K562 (cell line): ENCODE measurements around the gene MADCAM1. TPM values are rescaled to one million over a fixed set of nuclear protein-coding genes. Genes with fewer than 3 reads are reported as not detected.

Source experiments
- ATAC-seq: fragments of 200-7000 bp; cut with Tn5 transposase; 3 replicates; pipeline ENCODE4 v1.9.1; 2020; ENCODE audit warnings: moderate library complexity
- BruUV-seq: library from RNA; stranded (reverse); fragments of 400-500 nt; replicated peaks from 2 replicates; lab custom pipeline; 2021; lab: Mats Ljungman, UMichigan
- CTCF ChIA-PET: fragments of 300-600 bp; formaldehyde crosslinking; extraction: SDS; loops from one replicate; lab custom pipeline; 2021; ENCODE audit warnings: low intra/inter-chr PET ratio; lab: Yijun Ruan, JAX
- POLR2A ChIA-PET: fragments of 300-600, 350-650 bp; sonication (Branson Sonifier 250); formaldehyde crosslinking; extraction: SDS; loops from one replicate; lab custom pipeline; 2021; ENCODE audit warnings: antibody characterized with exemption, inconsistent platforms; lab: Yijun Ruan, JAX
- DNase-seq, 4 experiments: peaks; one replicate each; pipeline versions ENCODE4 v3.0.0 to v3.0.0-alpha.2; 2011 to 2018; ENCODE audit warnings: low spot score in 3 of 4, mixed read lengths in 3 of 4; ENCODE audit errors: extremely low read depth in 1 of 4
- FAIRE-seq: peaks from 2 replicates; lab custom pipeline; 2011; peaks lifted over from hg19 to GRCh38; lab: Jason Lieb, UNC
- H2AFZ ChIP-seq: 2 replicates; pipeline ENCODE4 v1.6.0; 2011; ENCODE audit warnings: low read depth, low read length, control low read depth, inconsistent platforms
- H3K27ac ChIP-seq: fragments of 200-600 bp; 3 replicates; pipeline ENCODE4 v1.8.0; 2011; ENCODE audit warnings: low read depth, mild to moderate bottlenecking, control low read depth, inconsistent platforms, low read length, moderate library complexity, mixed read lengths; ENCODE audit errors: extremely low read depth
- H3K27me3 ChIP-seq, 2 experiments: fragments of 300-600 bp in 1 of 2; 2 replicates in 1 of 2; 3 replicates in 1 of 2; pipeline versions ENCODE4 v1.6.0 to v1.8.0; 2011; ENCODE audit warnings: inconsistent platforms in 2 of 2, low read length in 2 of 2, mild to moderate bottlenecking in 1 of 2, mixed read lengths in 1 of 2, moderate library complexity in 1 of 2; ENCODE audit not compliant: control insufficient read depth in 2 of 2, insufficient read depth in 2 of 2
- H3K36me3 ChIP-seq: fragments of 300-600 bp; 3 replicates; pipeline ENCODE4 v1.8.0; 2011; ENCODE audit warnings: mild to moderate bottlenecking, low read length, inconsistent platforms; ENCODE audit not compliant: control insufficient read depth, insufficient read depth
- H3K4me1 ChIP-seq, 2 experiments: fragments of 200-600 bp in 1 of 2; replicated peaks in 1 of 2; 2 replicates in 1 of 2; 3 replicates in 1 of 2; pipeline versions ENCODE4 v1.5.1 to v1.8.0; 2011; ENCODE audit warnings: inconsistent platforms in 2 of 2, low read length in 2 of 2, mild to moderate bottlenecking in 1 of 2, mixed read lengths in 1 of 2, moderate library complexity in 1 of 2; ENCODE audit not compliant: control insufficient read depth in 2 of 2, insufficient read depth in 2 of 2
- H3K4me2 ChIP-seq: 2 replicates; pipeline ENCODE4 v1.6.1; 2011; ENCODE audit warnings: low read length, control low read depth, inconsistent platforms, mixed read lengths; ENCODE audit not compliant: insufficient read depth
- H3K4me3 ChIP-seq: fragments of 200-600 bp; sonication (generic), shearing (Covaris generic); 2 replicates; pipeline ENCODE4 v1.5.1; 2016; ENCODE audit warnings: control low read depth, inconsistent platforms
- H3K79me2 ChIP-seq: fragments of 200-600 bp; 3 replicates; pipeline ENCODE4 v1.8.0; 2011; ENCODE audit warnings: low read length, inconsistent platforms; ENCODE audit not compliant: control insufficient read depth, insufficient read depth
- H3K9ac ChIP-seq, 2 experiments: 2 replicates each; pipeline versions ENCODE4 v1.6.0 to v1.6.1; 2011; ENCODE audit warnings: low read depth in 2 of 2, low read length in 2 of 2, control low read depth in 1 of 2, inconsistent platforms in 1 of 2, mild to moderate bottlenecking in 1 of 2, mixed read lengths in 1 of 2; ENCODE audit not compliant: insufficient read depth in 1 of 2
- H3K9me1 ChIP-seq: one replicate; pipeline ENCODE4 v1.6.0; 2011; ENCODE audit warnings: inconsistent platforms, mild to moderate bottlenecking, low read length, moderate library complexity; ENCODE audit not compliant: control insufficient read depth, insufficient read depth
- H3K9me3 ChIP-seq: replicated peaks from 2 replicates; pipeline ENCODE4 v1.5.1; 2011; ENCODE audit warnings: low read depth, low read length, inconsistent platforms; ENCODE audit not compliant: control insufficient read depth, insufficient read depth
- H4K20me1 ChIP-seq: replicated peaks from 2 replicates; pipeline ENCODE4 v1.6.1; 2011; ENCODE audit warnings: low read length, inconsistent platforms, mixed read lengths; ENCODE audit not compliant: control insufficient read depth, insufficient read depth
- E2F8 ChIP-seq: fragments of 450-650 bp; IDR thresholded peaks from 2 replicates; pipeline ENCODE4 v1.7.1; 2018; ENCODE audit warnings: mild to moderate bottlenecking, low read depth; ENCODE audit not compliant: partially characterized antibody
- ZBTB40 ChIP-seq, 2 experiments: fragments of 450-650 bp in 1 of 2; sonication (generic) in 1 of 2; formaldehyde crosslinking in 1 of 2; IDR thresholded peaks; 2 replicates each; pipeline versions ENCODE4 v1.7.1 to v1.9.0; 2016 to 2022; ENCODE audit warnings: inconsistent platforms in 1 of 2, mild to moderate bottlenecking in 1 of 2, missing genetic modification reagents in 1 of 2
- ZNF316 ChIP-seq: fragments of 450-650 bp; IDR thresholded peaks from 2 replicates; pipeline ENCODE4 v1.6.1; 2016
- ZNF384 ChIP-seq: IDR thresholded peaks from 2 replicates; pipeline ENCODE4 v1.6.1; 2012; ENCODE audit warnings: low read depth, low read length, improper control_type of control experiment
- ZNF444 ChIP-seq: fragments of 250-450 bp; sonication (Bioruptor Pico); IDR thresholded peaks from 2 replicates; pipeline ENCODE4 v1.4.0; 2020; ENCODE audit warnings: mild to moderate bottlenecking, moderate library complexity
- ZNF75A ChIP-seq: fragments of 450-650 bp; formaldehyde crosslinking; IDR thresholded peaks from 2 replicates; pipeline ENCODE4 v1.4.0; 2020; ENCODE audit warnings: mild to moderate bottlenecking
- ZSCAN32 ChIP-seq: fragments of 450-650 bp; formaldehyde crosslinking; IDR thresholded peaks from 2 replicates; pipeline ENCODE4 v1.4.0; 2020; ENCODE audit warnings: mild to moderate bottlenecking, moderate library complexity
- WGBS: fragments of 100-300 bp; shearing (Covaris generic); methylation state at CpG from one replicate; pipeline ENCODE4 v1.1.6; 2016; ENCODE audit warnings: low coverage, mixed read lengths; ENCODE audit not compliant: insufficient coverage; ENCODE audit errors: missing lambda C conversion rate; 5-methylcytosine and 5-hydroxymethylcytosine counted together
- in situ Hi-C: fragments of 300-500 bp; cut with MboI; formaldehyde crosslinking; loops from 4 replicates; pipeline ENCODE4 v1.15.0; 2018; ENCODE audit warnings: inconsistent platforms, mixed read lengths
- intact Hi-C: fragments of 100-400 bp; cut with micrococcal nuclease; formaldehyde crosslinking; loops from 2 replicates; pipeline ENCODE4 v1.14.2; 2022
- polyA plus RNA-seq, 8 experiments: library from polyadenylated mRNA; depleted of rRNA in 4 of 8; stranded (reverse) in 5 of 8; unstranded in 3 of 8; fragments of >200 nt; fragmentation: Nextera tagmentation in 2 of 8; fragmentation: Illumina TruSeq in 1 of 8; extraction: Ambion mirVana in 2 of 8; extraction: Trizol in 1 of 8; gene quantifications; 2 replicates each; pipeline versions ENCODE4 v1.2.1 to v1.2.3, GENCODE V29; 2011 to 2014; ENCODE audit warnings: inconsistent platforms in 1 of 8, missing spikeins in 1 of 8
- total RNA-seq, 7 experiments: library from RNA; depleted of rRNA in 6 of 7; stranded (reverse); fragments of >200 nt in 6 of 7; fragmentation: Illumina TruSeq in 2 of 7; extraction: Trizol in 2 of 7; gene quantifications; 2 replicates each; pipeline versions ENCODE4 v1.2.1 to v1.2.3, GENCODE V29; 2011 to 2021; ENCODE audit warnings: low replicate concordance in 1 of 7

MADCAM1 gene
- total and polyA plus RNA-seq, 9 of the 15 experiments (the other 6 are each of a cell fraction or from before 2014, with no cell fraction given) = 0.09 to 0.36 (median 0.09) TPM; not detected in 6

GRCh38 chr19:455851-456546, 40.3 kb upstream of the MADCAM1 start:
- POLR2A ChIA-PET = no interaction called here
- Histone ChIP-seq H3K79me2 (no peaks in the 10 kb centered on the region), H3K27me3 (peaks cover 6 to 48% of the 10 kb centered on the region in 2 experiments; a peak in 4 of 5 replicates), H3K4me2 (no peak overlapping the region), H3K4me1 (peaks cover 5 to 20% of the 10 kb centered on the region in 2 experiments; a peak in 4 of 5 replicates), H2AFZ (no peak overlapping the region), H3K9me3 (no peaks in the 10 kb centered on the region; the same call in 1 of the 2 replicates), H4K20me1 (no peaks in the 10 kb centered on the region), H3K9ac (no peak overlapping the region), H3K9me1 (no peaks in the 10 kb centered on the region), H3K27ac (no peak overlapping the region), H3K36me3 (no peaks in the 10 kb centered on the region), H3K4me3 (no peak overlapping the region)
- in situ Hi-C loops = no loop called here
- no peak for DNase-seq
- intact Hi-C loops = no loop called here
- BruUV-seq = no TSS peak
- WGBS = 16% methylated on average over 29 of the region's 31 CpGs
- no peak for ATAC-seq
- no peak for FAIRE-seq
- no peak for TF ChIP-seq ZNF316
- no peak for TF ChIP-seq ZNF75A (CRISPR knock-in tag)
- TF ChIP-seq ZNF444 = no peak
- TF ChIP-seq ZBTB40 (IDR thresholded peaks at IDR 0.05) = no peak
- TF ChIP-seq ZBTB40 (CRISPR knock-in tag; IDR thresholded peaks at IDR 0.05) = no peak
- TF ChIP-seq ZSCAN32 = no peak
- no peak for TF ChIP-seq ZNF384
- no peak for TF ChIP-seq E2F8
- TF ChIP-seq, all 486 proteins: peak for 0
- CTCF ChIA-PET = interaction anchor here (0.6 kb wide), 1 partner anchor 114 kb away, joined by 3 read pairs; no protein-coding TSS in a partner anchor
